IPS DF 6.9 (cell line): ENCODE data around the gene TACC3.

Source experiments
- DNase-seq: peaks from one replicate; pipeline ENCODE4 v3.0.0-alpha.2; 2013; ENCODE audit warnings: low read depth, low spot score
- H3K27ac ChIP-seq: one replicate; pipeline ENCODE4 v1.5.1; 2013; ENCODE audit warnings: low read length, control low read depth
- H3K27me3 ChIP-seq: 2 replicates; pipeline ENCODE4 v1.6.1; 2013; ENCODE audit warnings: mild to moderate bottlenecking, low read length; ENCODE audit not compliant: control insufficient read depth, insufficient read depth
- H3K36me3 ChIP-seq: 2 replicates; pipeline ENCODE4 v1.6.1; 2013; ENCODE audit warnings: low read length; ENCODE audit not compliant: control insufficient read depth, insufficient read depth
- H3K4me1 ChIP-seq: 2 replicates; pipeline ENCODE4 v1.6.1; 2013; ENCODE audit warnings: low read length; ENCODE audit not compliant: control insufficient read depth, insufficient read depth
- H3K4me3 ChIP-seq: 2 replicates; pipeline ENCODE4 v1.5.1; 2013; ENCODE audit warnings: mild to moderate bottlenecking, low read length
- H3K9me3 ChIP-seq: 2 replicates; pipeline ENCODE4 v1.6.1; 2013; ENCODE audit warnings: low read length, inconsistent platforms; ENCODE audit not compliant: control insufficient read depth, insufficient read depth
- WGBS: extraction: QIAGEN DNeasy Blood & Tissue Kit; methylation state at CpG from one replicate; pipeline ENCODE4 v1.1.7; 2013; ENCODE audit warnings: mixed read lengths, missing lambda C conversion rate; ENCODE audit not compliant: insufficient read length, insufficient coverage; 5-methylcytosine and 5-hydroxymethylcytosine counted together

The TACC3 gene

DNA sequence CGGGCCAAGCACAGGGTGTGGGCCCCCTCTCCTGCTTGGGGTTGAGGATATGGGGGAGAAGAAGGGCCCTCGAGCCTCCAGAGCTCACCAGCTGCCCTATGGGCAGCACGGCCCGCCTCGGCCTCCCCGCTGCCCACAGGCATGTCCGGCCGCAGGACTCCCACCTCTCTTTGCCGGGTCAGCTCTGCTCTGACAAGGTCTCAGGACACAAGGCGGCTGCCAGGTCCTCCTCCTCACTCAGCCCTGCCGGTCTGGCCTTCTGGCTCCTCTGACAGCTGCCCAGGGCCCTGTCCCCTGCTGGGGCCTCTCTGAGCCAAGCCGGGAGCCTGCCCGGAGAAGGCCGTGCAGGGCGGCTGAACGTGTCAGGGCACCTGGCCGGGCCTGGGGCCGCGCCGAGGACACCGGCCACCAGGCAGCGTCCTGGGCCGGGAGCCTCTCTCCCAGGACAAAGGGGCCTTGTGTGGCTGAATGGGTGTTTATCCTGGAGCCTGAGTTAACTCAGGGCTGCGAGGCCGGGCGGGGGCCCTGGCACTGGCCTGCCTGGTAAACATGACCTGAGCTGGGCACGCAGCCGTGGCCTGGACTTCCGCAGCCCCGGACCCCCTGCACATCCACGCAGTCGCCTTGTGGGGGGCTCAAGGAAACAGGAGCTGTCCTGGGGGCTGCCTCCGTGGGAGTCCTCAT is 25.7 kb downstream of the TACC3 start:
- Histone ChIP-seq H3K4me1 (peaks cover 9% of the 10 kb centered on the region), H3K36me3 (peaks cover 19% of the 10 kb centered on the region), H3K27me3 (no peaks in the 10 kb centered on the region), H3K4me3 (no peak overlapping the region), H3K9me3 (no peaks in the 10 kb centered on the region), H3K27ac (no peak overlapping the region)
- WGBS: no CpG with 5 or more reads among the region's 33 CpGs
- DNase-seq: no peak

GRCh38 chr4:1747603-1747967 is 26.3 kb downstream of the TACC3 start:
- no peaks in the 10 kb centered on the region for H3K9me3 ChIP-seq
- H3K36me3 ChIP-seq: peaks cover 16% of the 10 kb centered on the region
- no peak overlapping the region for H3K27ac ChIP-seq
- no peaks in the 10 kb centered on the region for H3K27me3 ChIP-seq
- no peak for DNase-seq
- H3K4me3 ChIP-seq: no peak overlapping the region
- no CpG with 5 or more reads among the region's 16 CpGs for WGBS
- peaks cover 13% of the 10 kb centered on the region for H3K4me1 ChIP-seq

- Histone ChIP-seq H3K9me3 (no peaks in the 10 kb centered on the region), H3K4me1 (peaks cover 15% of the 10 kb centered on the region), H3K4me3 (peak overlapping the region; percentile 9; the same call in 1 of the 2 replicates), H3K27ac (no peak overlapping the region), H3K36me3 (peaks cover 16% of the 10 kb centered on the region), H3K27me3 (no peaks in the 10 kb centered on the region)
- WGBS: no CpG with 5 or more reads among the region's 29 CpGs
- DNase-seq: no peak
Observed at GRCh38 chr4:1748465-1748995, 27.2 kb downstream of the TACC3 start.

DNA sequence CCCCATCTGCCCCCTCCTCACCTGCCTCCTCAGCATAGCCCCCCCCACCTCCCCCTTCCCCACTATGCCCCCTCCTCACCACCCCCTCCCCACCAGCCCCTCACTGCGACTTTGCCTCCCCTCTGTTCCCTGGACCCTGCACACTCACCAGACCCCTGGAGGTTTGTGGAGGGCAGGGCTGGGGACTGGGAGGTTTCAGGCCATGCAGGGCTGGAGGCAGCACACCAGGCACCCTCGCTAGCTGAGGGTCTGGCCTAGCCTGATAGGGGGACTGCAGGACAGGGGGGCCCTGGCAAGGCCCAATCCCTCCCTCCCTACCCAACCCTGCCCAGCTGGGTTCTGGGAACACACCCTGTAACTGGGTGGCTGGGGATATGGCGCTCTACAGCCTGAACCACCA is 28.0 kb downstream of the TACC3 start:
- Histone ChIP-seq H3K4me3 (no peak overlapping the region), H3K27ac (no peak overlapping the region), H3K4me1 (peaks cover 15% of the 10 kb centered on the region), H3K36me3 (peaks cover 9% of the 10 kb centered on the region; the same call in 1 of the 2 replicates), H3K27me3 (no peaks in the 10 kb centered on the region), H3K9me3 (no peaks in the 10 kb centered on the region)
- no CpG with 5 or more reads among the region's 3 CpGs for WGBS
- no peak for DNase-seq

DNA sequence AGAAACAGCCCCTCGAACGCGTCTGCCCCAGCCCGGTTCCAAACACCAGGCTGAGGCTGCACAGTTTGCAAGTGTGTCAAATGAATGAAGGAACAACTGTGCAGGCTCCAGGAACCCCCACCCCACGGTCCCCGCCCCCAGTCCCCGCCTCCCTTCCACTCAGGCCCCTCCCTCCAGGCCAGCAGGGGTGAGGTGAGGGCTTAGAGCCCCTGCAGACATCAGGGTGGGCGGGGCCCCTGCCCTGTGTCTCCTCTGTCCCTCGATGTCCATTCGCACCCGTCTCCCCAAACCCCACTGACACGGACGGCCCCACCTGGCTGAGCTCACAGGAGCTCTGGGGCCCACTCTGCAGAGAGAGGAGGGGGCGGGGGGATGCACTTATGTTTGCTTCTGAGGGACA is 28.5 kb downstream of the TACC3 start:
- Histone ChIP-seq H3K27ac (no peak overlapping the region), H3K4me3 (no peak overlapping the region), H3K9me3 (no peaks in the 10 kb centered on the region), H3K27me3 (no peaks in the 10 kb centered on the region), H3K36me3 (peaks cover 4% of the 10 kb centered on the region; the same call in 1 of the 2 replicates), H3K4me1 (peaks cover 15% of the 10 kb centered on the region)
- DNase-seq: no peak
- no CpG with 5 or more reads among the region's 14 CpGs for WGBS

GRCh38 chr4:1750381-1751154 is 29.2 kb downstream of the TACC3 start:
- Histone ChIP-seq H3K4me3 (no peak overlapping the region), H3K27ac (no peak overlapping the region), H3K4me1 (peaks cover 15% of the 10 kb centered on the region), H3K9me3 (no peaks in the 10 kb centered on the region), H3K36me3 (no peaks in the 10 kb centered on the region; the same call in 1 of the 2 replicates), H3K27me3 (no peaks in the 10 kb centered on the region)
- DNase-seq: no peak
- WGBS: no CpG with 5 or more reads among the region's 18 CpGs

GRCh38 chr4:1751155-1751918 is 30.0 kb downstream of the TACC3 start:
- no peaks in the 10 kb centered on the region; the same call in 1 of the 2 replicates for H3K36me3 ChIP-seq
- H3K27ac ChIP-seq: no peak overlapping the region
- no peak overlapping the region for H3K4me3 ChIP-seq
- WGBS: no CpG with 5 or more reads among the region's 31 CpGs
- H3K27me3 ChIP-seq: no peaks in the 10 kb centered on the region
- DNase-seq: no peak
- peaks cover 13% of the 10 kb centered on the region for H3K4me1 ChIP-seq
- H3K9me3 ChIP-seq: no peaks in the 10 kb centered on the region

- WGBS: no CpG with 5 or more reads among the region's 8 CpGs
- H3K4me3 ChIP-seq: no peak overlapping the region
- no peak overlapping the region for H3K27ac ChIP-seq
- no peaks in the 10 kb centered on the region for H3K27me3 ChIP-seq
- no peaks in the 10 kb centered on the region; the same call in 1 of the 2 replicates for H3K36me3 ChIP-seq
- no peaks in the 10 kb centered on the region for H3K9me3 ChIP-seq
- peaks cover 11% of the 10 kb centered on the region for H3K4me1 ChIP-seq
- DNase-seq: no peak
Observed at GRCh38 chr4:1751919-1752283, 30.6 kb downstream of the TACC3 start.

GRCh38 chr4:1752284-1753041 is 31.1 kb downstream of the TACC3 start:
- peaks cover 11% of the 10 kb centered on the region for H3K4me1 ChIP-seq
- no peaks in the 10 kb centered on the region; the same call in 1 of the 2 replicates for H3K36me3 ChIP-seq
- no peak overlapping the region for H3K27ac ChIP-seq
- H3K4me3 ChIP-seq: no peak overlapping the region
- no peaks in the 10 kb centered on the region for H3K9me3 ChIP-seq
- no peaks in the 10 kb centered on the region for H3K27me3 ChIP-seq
- no peak for DNase-seq
- no CpG with 5 or more reads among the region's 35 CpGs for WGBS

- Histone ChIP-seq H3K9me3 (no peaks in the 10 kb centered on the region), H3K4me3 (no peak overlapping the region), H3K27ac (no peak overlapping the region), H3K27me3 (no peaks in the 10 kb centered on the region), H3K36me3 (no peaks in the 10 kb centered on the region; the same call in 1 of the 2 replicates), H3K4me1 (peaks cover 11% of the 10 kb centered on the region)
- no peak for DNase-seq
- no CpG with 5 or more reads among the region's 10 CpGs for WGBS
Observed at GRCh38 chr4:1753294-1753696, 32.0 kb downstream of the TACC3 start.
